GM19099 (cell line): Measurements from ENCODE around the gene TPSAB1.
"Not testable (repeated sequence)": the region's sequence is repeated elsewhere in the genome, so short reads cannot be mapped to it uniquely, and the experiment has no call there.

ENCODE experiments used
- POLR2A ChIP-seq: IDR thresholded peaks from 3 replicates; pipeline ENCODE4 v1.6.1; 2011; ENCODE audit warnings: low read depth; ENCODE audit not compliant: insufficient read length; ENCODE audit errors: extremely low read depth

The TPSAB1 gene

DNA sequence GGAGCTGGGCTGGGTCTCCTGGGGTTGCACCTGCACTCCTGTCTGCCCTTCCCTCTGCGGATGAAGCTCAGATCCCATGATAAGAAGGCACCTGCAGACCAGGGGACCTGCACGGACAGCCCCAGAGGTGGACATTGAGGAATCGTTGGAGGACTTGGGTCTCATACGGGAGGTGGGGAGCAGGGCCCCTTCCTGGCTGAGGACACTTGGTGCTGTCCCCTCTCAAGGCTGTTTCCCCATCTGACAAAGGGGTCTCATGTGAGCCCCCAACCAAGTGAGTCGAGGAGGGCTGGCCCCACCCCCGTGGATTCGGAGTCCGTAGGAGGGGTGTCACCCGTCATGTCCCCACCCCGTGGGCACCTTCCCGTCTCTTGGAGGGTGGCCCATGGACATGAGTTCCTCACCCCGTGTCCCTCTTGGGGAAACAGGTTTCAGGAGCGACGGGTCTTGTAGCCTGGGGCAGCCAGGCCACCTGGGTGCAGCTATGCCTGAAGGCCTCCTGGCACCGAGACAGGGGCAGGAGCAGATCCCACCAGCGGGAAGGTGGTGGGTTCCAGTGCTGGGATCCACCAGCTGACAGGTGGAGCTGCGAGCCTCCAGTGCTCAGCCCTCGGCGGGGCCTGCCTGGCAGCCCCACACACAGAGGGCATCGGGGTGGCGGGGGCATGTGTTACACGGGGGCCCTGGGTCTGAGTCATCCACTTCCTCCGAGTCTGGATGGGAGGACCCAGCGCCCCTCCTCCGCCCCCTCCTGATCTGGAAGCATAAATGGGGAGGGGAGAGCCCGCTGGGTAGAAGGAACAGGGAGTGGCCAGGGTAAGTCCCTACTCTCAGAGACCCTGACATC, 15.0 kb downstream of the TPSAB1 start, which contains the start of gene TPSD1:
TSS of gene TPSD1 (plus strand) at position 794 of the 847 bp plus-strand sequence. CDS start 212 bp downstream, outside the sequence.
- not testable (repeated sequence) for TF ChIP-seq POLR2A

GRCh38 chr16:1256874-1257322, 16.4 kb downstream of the TPSAB1 start:
- TF ChIP-seq POLR2A, result no peak

DNA sequence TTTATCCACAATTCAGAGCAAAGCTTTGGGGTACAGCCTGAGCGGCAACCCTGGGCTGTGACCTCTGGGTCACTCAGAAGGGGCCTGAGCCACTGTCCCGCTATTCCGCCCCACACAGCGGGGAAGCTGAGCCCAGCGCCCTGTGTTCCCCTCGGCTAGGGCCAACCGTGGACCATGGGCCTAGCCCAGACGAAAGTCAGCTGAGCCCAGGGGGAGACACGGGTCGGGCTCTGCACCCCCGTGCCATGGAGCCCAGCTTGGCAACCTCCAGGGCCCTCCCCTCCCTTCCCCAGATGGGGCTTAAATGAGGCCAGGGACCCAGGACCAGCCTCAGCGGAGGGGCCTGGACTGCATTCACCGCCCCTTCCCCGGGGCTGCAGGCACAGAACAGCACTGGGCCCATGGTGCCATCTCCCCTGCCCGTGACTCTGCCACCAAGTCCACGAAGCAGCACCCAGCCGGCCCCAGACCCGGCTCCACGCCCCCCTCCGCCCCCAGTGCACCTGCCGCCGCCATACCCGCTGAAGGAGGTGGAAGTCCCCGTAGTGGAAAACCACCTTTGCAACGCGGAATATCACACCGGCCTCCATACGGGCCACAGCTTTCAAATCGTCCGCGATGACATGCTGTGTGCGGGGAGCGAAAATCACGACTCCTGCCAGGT, 17.2 kb downstream of the TPSAB1 start:
- TF ChIP-seq POLR2A, result no peak

- no peak for TF ChIP-seq POLR2A
Observed at GRCh38 chr16:1258225-1258600, 17.7 kb downstream of the TPSAB1 start.

GRCh38 chr16:1258906-1259759, 18.6 kb downstream of the TPSAB1 start:
- TF ChIP-seq POLR2A, result no peak

- TF ChIP-seq POLR2A, result no peak
Observed at GRCh38 chr16:1259760-1260068, 19.2 kb downstream of the TPSAB1 start.

- TF ChIP-seq POLR2A, result no peak
Observed at GRCh38 chr16:1260101-1260680, 19.7 kb downstream of the TPSAB1 start.

- no peak for TF ChIP-seq POLR2A
Observed at GRCh38 chr16:1261131-1261892, 20.8 kb downstream of the TPSAB1 start.

GRCh38 chr16:1262210-1262845, 21.8 kb downstream of the TPSAB1 start:
- TF ChIP-seq POLR2A, result no peak

- no peak for TF ChIP-seq POLR2A
Observed at GRCh38 chr16:1262846-1263221, 22.3 kb downstream of the TPSAB1 start.

DNA sequence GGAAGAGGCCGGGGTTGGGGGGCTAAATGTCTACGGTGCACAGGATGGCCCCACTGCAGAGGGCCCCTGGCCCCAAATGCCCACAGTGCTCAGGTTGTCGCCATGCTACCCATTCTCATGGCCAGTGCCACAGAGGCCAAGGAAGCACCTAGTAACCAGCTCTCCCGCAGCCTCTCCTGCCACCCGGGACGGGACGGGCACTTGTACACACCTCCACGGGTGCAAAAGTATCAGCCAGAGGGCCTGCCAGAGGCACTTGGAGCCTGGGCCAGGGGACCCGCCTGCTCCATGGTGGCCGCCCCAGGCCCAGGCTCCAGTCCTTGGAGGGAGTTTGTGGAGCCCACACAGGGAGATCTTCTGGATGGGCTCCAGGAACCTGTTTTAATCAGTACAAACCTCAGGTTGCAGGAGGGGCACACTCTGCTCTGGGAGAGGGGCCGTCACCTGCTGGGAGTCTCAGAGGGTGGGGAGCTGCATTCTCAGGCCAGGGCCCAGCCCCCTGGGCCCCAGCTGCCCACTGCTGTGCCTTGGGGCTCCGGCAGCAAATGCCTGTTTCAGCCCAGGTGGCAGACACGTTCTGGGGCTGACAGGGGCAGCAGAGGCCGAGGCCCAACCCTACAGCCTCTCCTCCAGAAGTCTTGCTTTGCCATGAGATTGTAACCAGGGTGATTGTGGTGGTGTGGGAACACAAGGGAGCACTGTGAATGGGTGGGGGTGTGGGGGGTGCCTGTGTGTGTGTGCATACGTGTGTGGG, 23.3 kb downstream of the TPSAB1 start:
- TF ChIP-seq POLR2A, result no peak

- no peak for TF ChIP-seq POLR2A
Observed at GRCh38 chr16:1264345-1265089, 24.0 kb downstream of the TPSAB1 start.
